HFFc6 (cell line): ENCODE measurements around the gene MICAL2. TPM values are rescaled to one million over a fixed set of nuclear protein-coding genes. Genes with fewer than 3 reads are reported as not detected.

ENCODE experiments used
- DNase-seq: peaks from one replicate; pipeline ENCODE4 v3.0.0-alpha.2; 2018
- H3K27ac Mint-ChIP-seq: 2 replicates; pipeline ENCODE4 v1.8.0; 2020; ENCODE audit warnings: mild to moderate bottlenecking, mixed read lengths
- H3K27me3 Mint-ChIP-seq: 2 replicates; pipeline ENCODE4 v1.8.0; 2021; ENCODE audit warnings: mild to moderate bottlenecking, moderate library complexity, mixed read lengths; ENCODE audit not compliant: insufficient read depth
- H3K36me3 Mint-ChIP-seq: 2 replicates; pipeline ENCODE4 v1.8.0; 2021; ENCODE audit warnings: low read depth, mixed read lengths
- H3K4me1 Mint-ChIP-seq: 2 replicates; pipeline ENCODE4 v1.8.0; 2020; ENCODE audit warnings: low read depth, mixed read lengths
- H3K4me3 Mint-ChIP-seq: 2 replicates; pipeline ENCODE4 v1.8.0; 2020; ENCODE audit warnings: mild to moderate bottlenecking, moderate library complexity, mixed read lengths
- H3K9me3 Mint-ChIP-seq: 2 replicates; pipeline ENCODE4 v1.8.0; 2020; ENCODE audit warnings: mild to moderate bottlenecking, mixed read lengths
- CTCF ChIP-seq: fragments of 200-600 bp; sonication (generic); IDR thresholded peaks from 2 replicates; pipeline ENCODE4 v1.5.0; 2021; ENCODE audit warnings: antibody characterized with exemption, mild to moderate bottlenecking
- total RNA-seq, 6 experiments: library from RNA; stranded (reverse); fragmentation: NEBNext Ultra II Directional; extraction: Animal tissue kit (Norgen Biotek cat#: 25700); gene quantifications; 2 replicates in 1 of 6; 3 replicates in 5 of 6; pipeline ENCODE4 v1.2.3, GENCODE V29; 2021

Gene MICAL2
- total RNA-seq, 6 experiments from 2014 or later, result 199 to 252 (median 233) TPM

- no peak for TF ChIP-seq CTCF
- no peak for DNase-seq
- peaks cover 26% of the 10 kb centered on the region for H3K36me3 Mint-ChIP-seq
- peaks cover 58% of the 10 kb centered on the region for H3K4me1 Mint-ChIP-seq
- H3K9me3 Mint-ChIP-seq, result no peaks in the 10 kb centered on the region
- peak overlapping the region; percentile 77 for H3K27ac Mint-ChIP-seq
- H3K27me3 Mint-ChIP-seq, result no peaks in the 10 kb centered on the region; the same call in 1 of the 2 replicates
- peak overlapping the region; percentile 81 for H3K4me3 Mint-ChIP-seq
Measured at GRCh38 chr11:12109591-12110196, 696 bp upstream of the MICAL2 start.

- Mint-ChIP-seq H3K4me3 (peak overlapping the region; percentile 92), H3K36me3 (peaks cover 33% of the 10 kb centered on the region), H3K9me3 (no peaks in the 10 kb centered on the region), H3K4me1 (peaks cover 55% of the 10 kb centered on the region), H3K27ac (peak overlapping the region; percentile 82), H3K27me3 (no peaks in the 10 kb centered on the region)
- no peak; the same call in 1 of the 2 replicates for TF ChIP-seq CTCF
- DNase-seq, result no peak
Measured at GRCh38 chr11:12110714-12111548, 541 bp downstream of the MICAL2 start.

- H3K36me3 Mint-ChIP-seq, result peaks cover 42% of the 10 kb centered on the region
- peak overlapping the region; percentile 82 for H3K27ac Mint-ChIP-seq
- H3K27me3 Mint-ChIP-seq, result peaks cover 2% of the 10 kb centered on the region; the same call in 1 of the 2 replicates
- no peaks in the 10 kb centered on the region for H3K9me3 Mint-ChIP-seq
- no peak for TF ChIP-seq CTCF
- peaks cover 61% of the 10 kb centered on the region for H3K4me1 Mint-ChIP-seq
- no peak for DNase-seq
- H3K4me3 Mint-ChIP-seq, result peak overlapping the region; percentile 92
Measured at GRCh38 chr11:12111549-12112520, 1.4 kb downstream of the MICAL2 start.

- Mint-ChIP-seq H3K36me3 (peaks cover 47% of the 10 kb centered on the region), H3K4me1 (peaks cover 70% of the 10 kb centered on the region), H3K27ac (peak overlapping the region; percentile 82), H3K27me3 (peaks cover 2% of the 10 kb centered on the region; the same call in 1 of the 2 replicates), H3K4me3 (peak overlapping the region; percentile 92), H3K9me3 (no peaks in the 10 kb centered on the region)
- no peak for DNase-seq
- TF ChIP-seq CTCF, result no peak
Measured at GRCh38 chr11:12112750-12113149, 2.4 kb downstream of the MICAL2 start.

- TF ChIP-seq CTCF, result no peak
- H3K4me3 Mint-ChIP-seq, result peak overlapping the region; percentile 92
- peaks cover 52% of the 10 kb centered on the region for H3K36me3 Mint-ChIP-seq
- no peaks in the 10 kb centered on the region for H3K9me3 Mint-ChIP-seq
- peak overlapping the region; percentile 82 for H3K27ac Mint-ChIP-seq
- H3K27me3 Mint-ChIP-seq, result peaks cover 2% of the 10 kb centered on the region; the same call in 1 of the 2 replicates
- DNase-seq, result no peak
- peaks cover 76% of the 10 kb centered on the region for H3K4me1 Mint-ChIP-seq
Measured at GRCh38 chr11:12113294-12113693, 2.9 kb downstream of the MICAL2 start.
